HUDEP-2 (cell line): Measurements from ENCODE around the gene PDGFD.
"Not testable (repeated sequence)": the region's sequence is repeated elsewhere in the genome, so short reads cannot be mapped to it uniquely, and the experiment has no call there.

Source experiments
- DNase-seq, 76 experiments: peaks; one replicate each; lab custom pipeline; 2025; ENCODE audit not compliant: unreplicated experiment in 76 of 76; lab: John Stamatoyannopoulos, UW

Gene PDGFD

GRCh38 chr11:104058680-104059079, 105.3 kb downstream of the PDGFD start:
- no peak for DNase-seq

- DNase-seq = no peak
These were observed 106.0 kb downstream of the PDGFD start for GRCh38 chr11:104057908-104058307.

- DNase-seq = no peak
These were observed 108.4 kb downstream of the PDGFD start for GRCh38 chr11:104055596-104055995.

- DNase-seq = no peak
These were observed 108.9 kb downstream of the PDGFD start for GRCh38 chr11:104054911-104055529.

GRCh38 chr11:104053743-104054478, 110.0 kb downstream of the PDGFD start:
- DNase-seq = no peak

GRCh38 chr11:104051778-104052177, 112.2 kb downstream of the PDGFD start:
- no peak for DNase-seq

- no peak for DNase-seq
These were observed 114.8 kb downstream of the PDGFD start for GRCh38 chr11:104049116-104049515.

- not testable (repeated sequence) for DNase-seq
These were observed 117.1 kb downstream of the PDGFD start for GRCh38 chr11:104046858-104047257.

GRCh38 chr11:104046331-104046730, 117.6 kb downstream of the PDGFD start:
- no peak for DNase-seq

- DNase-seq = no peak
These were observed 120.2 kb downstream of the PDGFD start for GRCh38 chr11:104043678-104044239.

GRCh38 chr11:104043142-104043541, 120.8 kb downstream of the PDGFD start:
- DNase-seq = no peak

GRCh38 chr11:104041792-104042191, 122.2 kb downstream of the PDGFD start:
- DNase-seq = no peak

GRCh38 chr11:104036995-104037394, 127.0 kb downstream of the PDGFD start:
- no peak for DNase-seq

- no peak for DNase-seq
These were observed 127.4 kb downstream of the PDGFD start, which contains the start of gene DDI1 for GRCh38 chr11:104036588-104036987. Gene DDI1 (plus strand): TSS chr11:104036640. CDS start chr11:104036823, 183 bp downstream.

- DNase-seq = no peak
These were observed 130.4 kb downstream of the PDGFD start for GRCh38 chr11:104033561-104033960.

- DNase-seq = no peak
These were observed 130.8 kb downstream of the PDGFD start for GRCh38 chr11:104033134-104033533.

- no peak for DNase-seq
These were observed 135.3 kb downstream of the PDGFD start for GRCh38 chr11:104028476-104029263.

GRCh38 chr11:104024572-104024971, 139.4 kb downstream of the PDGFD start:
- no peak for DNase-seq

GRCh38 chr11:104015649-104016415, 148.1 kb downstream of the PDGFD start:
- no peak for DNase-seq

- DNase-seq = no peak
These were observed 152.9 kb downstream of the PDGFD start for GRCh38 chr11:104011044-104011443.
